HepG2 (cell line): ENCODE measurements around the gene CHMP1A. TPM values are rescaled to one million over a fixed set of nuclear protein-coding genes. Genes with fewer than 3 reads are reported as not detected.

Experiments
- ATAC-seq: fragments of 200-7000 bp; cut with Tn5 transposase; 3 replicates; pipeline ENCODE4 v1.9.1; 2020; ENCODE audit warnings: mild to moderate bottlenecking, moderate library complexity
- BruUV-seq: library from RNA; stranded (reverse); fragments of 400-500 nt; replicated peaks from 2 replicates; lab custom pipeline; 2021; lab: Mats Ljungman, UMichigan
- CTCF ChIA-PET: fragments of 300-600 bp; formaldehyde crosslinking; extraction: SDS; loops from one replicate; lab custom pipeline; 2021; ENCODE audit warnings: low total read pairs, inconsistent platforms, low intra/inter-chr PET ratio; lab: Yijun Ruan, JAX
- POLR2A ChIA-PET: fragments of 350-600 bp; sonication (Branson Sonifier 250); formaldehyde crosslinking; loops from one replicate; lab custom pipeline; 2020; ENCODE audit warnings: antibody characterized with exemption, inconsistent platforms; lab: Yijun Ruan, JAX
- DNase-seq: peaks from one replicate; pipeline ENCODE4 v3.0.0-alpha.2; 2015; ENCODE audit warnings: low spot score
- FAIRE-seq: peaks from 3 replicates; lab custom pipeline; 2011; peaks lifted over from hg19 to GRCh38; lab: Jason Lieb, UNC
- H2AFZ ChIP-seq: one replicate; pipeline ENCODE4 v1.6.1; 2011; ENCODE audit warnings: low read length, inconsistent platforms
- H3K27ac ChIP-seq: fragments of 300-600 bp; 3 replicates; pipeline ENCODE4 v1.8.0; 2011; ENCODE audit warnings: mixed run types, mild to moderate bottlenecking, mixed read lengths, low read length, inconsistent platforms; ENCODE audit not compliant: insufficient read depth; ENCODE audit errors: extremely low read length
- H3K27me3 ChIP-seq, 2 experiments: fragments of 200-600 bp in 1 of 2; 2 replicates in 1 of 2; 3 replicates in 1 of 2; pipeline versions ENCODE4 v1.6.0 to v1.8.0; 2011; ENCODE audit warnings: low read length in 2 of 2, mild to moderate bottlenecking in 2 of 2, moderate library complexity in 2 of 2, inconsistent platforms in 1 of 2; ENCODE audit not compliant: insufficient read depth in 2 of 2, control insufficient read depth in 1 of 2
- H3K36me3 ChIP-seq, 2 experiments: fragments of 200-600 bp in 1 of 2; replicated peaks in 1 of 2; 2 replicates in 1 of 2; 3 replicates in 1 of 2; pipeline versions ENCODE4 v1.5.1 to v1.8.0; 2011; ENCODE audit warnings: low read length in 2 of 2, inconsistent platforms in 1 of 2; ENCODE audit not compliant: insufficient read depth in 2 of 2, control insufficient read depth in 1 of 2
- H3K4me1 ChIP-seq: 2 replicates; pipeline ENCODE4 v1.5.1; 2012; ENCODE audit warnings: low read length, inconsistent platforms; ENCODE audit not compliant: insufficient read depth
- H3K4me2 ChIP-seq: 2 replicates; pipeline ENCODE4 v1.6.0; 2011; ENCODE audit warnings: low read depth, low read length, inconsistent platforms
- H3K4me3 ChIP-seq, 3 experiments: fragments of 200-600 bp in 1 of 3; sonication (generic), shearing (Covaris generic) in 1 of 3; replicated peaks in 1 of 3; 2 replicates each; pipeline ENCODE4 v1.5.1; 2011 to 2016; ENCODE audit warnings: low read length in 3 of 3, inconsistent platforms in 2 of 3, low read depth in 2 of 3, mild to moderate bottlenecking in 2 of 3, control low read depth in 1 of 3, mixed read lengths in 1 of 3; ENCODE audit not compliant: insufficient read depth in 1 of 3
- H3K79me2 ChIP-seq: one replicate; pipeline ENCODE4 v1.6.1; 2011; ENCODE audit warnings: low read length, inconsistent platforms; ENCODE audit not compliant: insufficient read depth
- H3K9ac ChIP-seq: 2 replicates; pipeline ENCODE4 v1.6.0; 2011; ENCODE audit warnings: mild to moderate bottlenecking, low read depth, low read length, inconsistent platforms; ENCODE audit not compliant: insufficient read depth
- H3K9me3 ChIP-seq: 2 replicates; pipeline ENCODE4 v1.5.1; 2012; ENCODE audit warnings: mild to moderate bottlenecking, low read length
- H4K20me1 ChIP-seq: 2 replicates; pipeline ENCODE4 v1.6.0; 2011; ENCODE audit warnings: inconsistent platforms, mild to moderate bottlenecking, low read length, moderate library complexity; ENCODE audit not compliant: insufficient read depth
- ATF5 ChIP-seq: sonication (generic); formaldehyde crosslinking; IDR thresholded peaks from 2 replicates; pipeline ENCODE4 v1.4.0; 2020; ENCODE audit warnings: mild to moderate bottlenecking, low read depth, missing genetic modification reagents
- HOXD1 ChIP-seq: sonication (generic); formaldehyde crosslinking; IDR thresholded peaks from 2 replicates; pipeline ENCODE4 v1.5.0; 2020; ENCODE audit warnings: missing genetic modification reagents
- MXI1 ChIP-seq: IDR thresholded peaks from 3 replicates; pipeline ENCODE4 v1.6.1; 2012; ENCODE audit warnings: low read depth, low read length, inconsistent platforms, borderline replicate concordance
- ZNF263 ChIP-seq: sonication (generic); formaldehyde crosslinking; IDR thresholded peaks from 2 replicates; pipeline ENCODE4 v1.4.0; 2020; ENCODE audit warnings: missing genetic modification reagents
- ZNF549 ChIP-seq: sonication (generic); formaldehyde crosslinking; IDR thresholded peaks from 2 replicates; pipeline ENCODE4 v1.5.0; 2020; ENCODE audit warnings: missing genetic modification reagents
- WGBS: methylation state at CpG from one replicate; pipeline ENCODE4 v1.1.6; 2017; ENCODE audit warnings: low lambda C conversion rate; 5-methylcytosine and 5-hydroxymethylcytosine counted together
- in situ Hi-C: cut with HindIII; loops from 2 replicates; pipeline ENCODE4 v1.10.0; 2017; ENCODE audit warnings: low pct_unique_long_range_greater_than_20kb; ENCODE audit not compliant: extremely low pct_ligation_motif_present
- intact Hi-C: fragments of 100-400 bp; cut with micrococcal nuclease; formaldehyde crosslinking; loops from one replicate; pipeline ENCODE4 v1.10.0; 2022; ENCODE audit not compliant: unreplicated experiment
- polyA plus RNA-seq, 8 experiments: library from polyadenylated mRNA; depleted of rRNA in 3 of 8; stranded (reverse) in 7 of 8; unstranded in 1 of 8; fragments of >200 nt; fragmentation: Illumina TruSeq in 4 of 8; extraction: Trizol in 4 of 8; gene quantifications; 2 replicates each; pipeline versions ENCODE4 v1.2.1 to v1.2.3, GENCODE V29; 2011 to 2016; ENCODE audit warnings: low read depth in 4 of 8, missing spikeins in 1 of 8, mixed read lengths in 1 of 8; ENCODE audit not compliant: insufficient read depth in 1 of 8
- total RNA-seq, 5 experiments: library from RNA; depleted of rRNA; stranded (reverse); fragments of >200 nt; fragmentation: Illumina TruSeq; extraction: Trizol; gene quantifications; 2 replicates each; pipeline ENCODE4 v1.2.3, GENCODE V29; 2016; ENCODE audit warnings: low read depth in 1 of 5

Gene CHMP1A
- total and polyA plus RNA-seq, 2 of the 13 experiments (the other 11 are each of a cell fraction or from before 2014, with no cell fraction given) = 69.4 to 73.3 TPM

- Histone ChIP-seq H3K9ac (no peak within 1 kb of the TSS), H3K79me2 (no peaks in the 10 kb centered on the region), H3K36me3 (no peaks in the 10 kb centered on the region), H3K27me3 (peaks cover 5 to 22% of the 10 kb centered on the region in 2 experiments; a peak in 3 of 5 replicates), H3K9me3 (no peaks in the 10 kb centered on the region), H3K27ac (no peak within 1 kb of the TSS), H3K4me2 (no peak within 1 kb of the TSS), H4K20me1 (no peaks in the 10 kb centered on the region), H2AFZ (no peak within 1 kb of the TSS), H3K4me1 (peaks cover 44% of the 10 kb centered on the region)
- CTCF ChIA-PET = interaction anchor here (1.2 kb wide), 1 partner anchor 28 kb away, joined by 4 read pairs; no protein-coding TSS in a partner anchor
- POLR2A ChIA-PET = no interaction called here
- WGBS = 61% methylated on average over 19 of the region's 19 CpGs
- BruUV-seq = no TSS peak
- in situ Hi-C loops (no loop called here), intact Hi-C loops (no loop called here)
- peak; percentile 19; the same call in 2 of the 3 replicates for ATAC-seq
- no peak for FAIRE-seq
- TF ChIP-seq ZNF263 (CRISPR knock-in tag) (peak; percentile 85), ATF5 (CRISPR knock-in tag) (no peak)
- TF ChIP-seq, all 625 proteins: peak for 1
- no peak for DNase-seq
- no peak within 1 kb of the TSS for H3K4me3 ChIP-seq
Measured at GRCh38 chr16:89613231-89613953, 44.1 kb downstream of the CHMP1A start, which contains the start of gene DPEP1. TSS of gene DPEP1 (plus strand) at chr16:89613642. CDS start at chr16:89630411, 16,769 bp downstream.

- WGBS = 68% methylated on average over 20 of the region's 20 CpGs
- no peak for FAIRE-seq
Measured at GRCh38 chr16:89612415-89613166, 44.9 kb downstream of the CHMP1A start.

More at GRCh38 chr16:89612415-89613166, 44.9 kb downstream of the CHMP1A start:
- DNase-seq = no peak
- peaks cover 5 to 27% of the 10 kb centered on the region in 2 experiments; a peak in 4 of 5 replicates for H3K27me3 ChIP-seq
- H3K79me2 ChIP-seq = no peaks in the 10 kb centered on the region
- no peaks in the 10 kb centered on the region for H4K20me1 ChIP-seq
- H3K4me2 ChIP-seq = no peak overlapping the region
- H3K36me3 ChIP-seq = no peaks in the 10 kb centered on the region
- no peaks in the 10 kb centered on the region for H3K9me3 ChIP-seq
- in situ Hi-C loops = no loop called here
- CTCF ChIA-PET = interaction anchor here (1.2 kb wide), 1 partner anchor 29 kb away, joined by 4 read pairs; no protein-coding TSS in a partner anchor
- ATAC-seq = no peak
- H3K27ac ChIP-seq = no peak overlapping the region
- no peak overlapping the region for H2AFZ ChIP-seq
- no peak overlapping the region for H3K9ac ChIP-seq
- no peak overlapping the region for H3K4me3 ChIP-seq
- TF ChIP-seq ZNF549 (CRISPR knock-in tag) = no peak
- TF ChIP-seq HOXD1 (CRISPR knock-in tag) = no peak
- TF ChIP-seq MXI1 = no peak
- H3K4me1 ChIP-seq = peaks cover 49% of the 10 kb centered on the region
- intact Hi-C loops = no loop called here
- no TSS peak for BruUV-seq
- POLR2A ChIA-PET = no interaction called here
